Measurements from ENCODE around the gene IFT122.
A peak's percentile ranks its signal among the peaks of the same experiment; 100 is the strongest.
"Not testable (repeated sequence)": the region's sequence is repeated elsewhere in the genome, so short reads cannot be mapped to it uniquely, and the experiment has no call there.

The IFT122 gene

DNA sequence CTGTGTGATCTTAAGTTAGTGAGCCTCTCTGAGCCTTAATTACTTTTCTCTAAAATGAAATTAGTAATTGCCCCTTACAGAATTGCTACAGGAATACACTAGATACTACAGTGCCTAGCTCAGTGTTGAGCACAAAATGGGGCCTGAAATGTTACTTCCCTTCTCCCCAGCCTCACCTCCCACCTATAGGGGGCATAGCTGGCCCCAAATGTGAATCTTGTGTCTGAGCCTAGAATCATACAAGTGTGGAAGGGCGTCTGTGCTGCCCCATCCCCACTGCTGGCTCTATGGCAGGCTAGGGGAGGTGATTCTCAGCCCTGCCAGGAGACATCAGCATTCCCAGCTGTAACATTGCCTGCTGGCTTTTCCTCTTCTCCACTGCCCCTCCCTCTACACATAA is 42.7 kb downstream of the IFT122 start:
- Histone ChIP-seq H3K27ac (no peak overlapping the region), H2AFZ (no peak overlapping the region), H3K9me3 (ENCODE audit: control insufficient read depth, low read length) (no peaks in the 10 kb centered on the region), H3K4me3 (ENCODE audit: low read depth, low read length) (no peak overlapping the region), H3K36me3 (ENCODE audit: control insufficient read depth, insufficient read depth, low read length) (no peaks in the 10 kb centered on the region), H3K79me2 (no peaks in the 10 kb centered on the region), H3K9ac (no peak overlapping the region), H3K4me1 (peaks cover 19% of the 10 kb centered on the region), H3K4me2 (ENCODE audit: low read length) (no peak overlapping the region), H3K27me3 (ENCODE audit: control insufficient read depth, insufficient read depth, low read length) (no peaks in the 10 kb centered on the region)
- TF ChIP-seq, protein P1, sequence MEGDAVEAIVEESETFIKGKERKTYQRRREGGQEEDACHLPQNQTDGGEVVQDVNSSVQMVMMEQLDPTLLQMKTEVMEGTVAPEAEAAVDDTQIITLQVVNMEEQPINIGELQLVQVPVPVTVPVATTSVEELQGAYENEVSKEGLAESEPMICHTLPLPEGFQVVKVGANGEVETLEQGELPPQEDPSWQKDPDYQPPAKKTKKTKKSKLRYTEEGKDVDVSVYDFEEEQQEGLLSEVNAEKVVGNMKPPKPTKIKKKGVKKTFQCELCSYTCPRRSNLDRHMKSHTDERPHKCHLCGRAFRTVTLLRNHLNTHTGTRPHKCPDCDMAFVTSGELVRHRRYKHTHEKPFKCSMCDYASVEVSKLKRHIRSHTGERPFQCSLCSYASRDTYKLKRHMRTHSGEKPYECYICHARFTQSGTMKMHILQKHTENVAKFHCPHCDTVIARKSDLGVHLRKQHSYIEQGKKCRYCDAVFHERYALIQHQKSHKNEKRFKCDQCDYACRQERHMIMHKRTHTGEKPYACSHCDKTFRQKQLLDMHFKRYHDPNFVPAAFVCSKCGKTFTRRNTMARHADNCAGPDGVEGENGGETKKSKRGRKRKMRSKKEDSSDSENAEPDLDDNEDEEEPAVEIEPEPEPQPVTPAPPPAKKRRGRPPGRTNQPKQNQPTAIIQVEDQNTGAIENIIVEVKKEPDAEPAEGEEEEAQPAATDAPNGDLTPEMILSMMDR (IDR thresholded peaks at IDR 0.05) = no peak

GRCh38 chr3:129483870-129484269 is 43.8 kb downstream of the IFT122 start:
- Histone ChIP-seq H3K27ac (no peak overlapping the region), H3K4me2 (ENCODE audit: low read length) (no peak overlapping the region), H3K4me3 (ENCODE audit: low read depth, low read length) (no peak overlapping the region), H3K27me3 (ENCODE audit: control insufficient read depth, insufficient read depth, low read length) (no peaks in the 10 kb centered on the region), H3K9ac (no peak overlapping the region), H2AFZ (no peak overlapping the region), H3K9me3 (ENCODE audit: control insufficient read depth, low read length) (no peaks in the 10 kb centered on the region), H3K4me1 (peaks cover 19% of the 10 kb centered on the region), H3K36me3 (ENCODE audit: control insufficient read depth, insufficient read depth, low read length) (no peaks in the 10 kb centered on the region), H3K79me2 (no peaks in the 10 kb centered on the region)
- TF ChIP-seq, protein P1 (IDR thresholded peaks at IDR 0.05) = no peak

DNA sequence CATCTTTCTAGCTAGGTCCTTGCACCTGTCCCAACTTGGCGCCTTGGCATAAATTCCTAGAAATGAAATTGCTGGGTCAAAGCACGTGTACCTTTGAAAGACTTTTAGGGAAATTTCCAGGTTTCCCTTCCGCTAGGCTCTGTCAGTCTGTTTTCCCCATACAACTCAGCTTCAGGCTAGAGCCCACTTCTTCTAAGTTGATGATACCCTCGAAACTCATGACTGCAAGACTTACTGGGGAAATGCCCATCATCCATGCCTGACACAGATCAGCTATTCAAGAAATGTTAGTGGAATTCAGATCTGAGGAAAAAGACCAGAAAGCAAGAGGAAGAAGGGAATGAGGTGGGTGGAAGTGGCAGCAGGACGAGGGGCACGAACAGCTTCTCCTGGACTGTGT is 45.1 kb downstream of the IFT122 start:
- not testable (repeated sequence) for H3K9me3 ChIP-seq (ENCODE audit: control insufficient read depth, low read length); H3K9ac ChIP-seq; H3K4me2 ChIP-seq (ENCODE audit: low read length); H3K4me3 ChIP-seq (ENCODE audit: low read depth, low read length); H2AFZ ChIP-seq; H3K36me3 ChIP-seq (ENCODE audit: control insufficient read depth, insufficient read depth, low read length); H3K27ac ChIP-seq; H3K79me2 ChIP-seq; H3K27me3 ChIP-seq (ENCODE audit: control insufficient read depth, insufficient read depth, low read length)
- H3K4me1 ChIP-seq = peaks cover 19% of the 10 kb centered on the region

DNA sequence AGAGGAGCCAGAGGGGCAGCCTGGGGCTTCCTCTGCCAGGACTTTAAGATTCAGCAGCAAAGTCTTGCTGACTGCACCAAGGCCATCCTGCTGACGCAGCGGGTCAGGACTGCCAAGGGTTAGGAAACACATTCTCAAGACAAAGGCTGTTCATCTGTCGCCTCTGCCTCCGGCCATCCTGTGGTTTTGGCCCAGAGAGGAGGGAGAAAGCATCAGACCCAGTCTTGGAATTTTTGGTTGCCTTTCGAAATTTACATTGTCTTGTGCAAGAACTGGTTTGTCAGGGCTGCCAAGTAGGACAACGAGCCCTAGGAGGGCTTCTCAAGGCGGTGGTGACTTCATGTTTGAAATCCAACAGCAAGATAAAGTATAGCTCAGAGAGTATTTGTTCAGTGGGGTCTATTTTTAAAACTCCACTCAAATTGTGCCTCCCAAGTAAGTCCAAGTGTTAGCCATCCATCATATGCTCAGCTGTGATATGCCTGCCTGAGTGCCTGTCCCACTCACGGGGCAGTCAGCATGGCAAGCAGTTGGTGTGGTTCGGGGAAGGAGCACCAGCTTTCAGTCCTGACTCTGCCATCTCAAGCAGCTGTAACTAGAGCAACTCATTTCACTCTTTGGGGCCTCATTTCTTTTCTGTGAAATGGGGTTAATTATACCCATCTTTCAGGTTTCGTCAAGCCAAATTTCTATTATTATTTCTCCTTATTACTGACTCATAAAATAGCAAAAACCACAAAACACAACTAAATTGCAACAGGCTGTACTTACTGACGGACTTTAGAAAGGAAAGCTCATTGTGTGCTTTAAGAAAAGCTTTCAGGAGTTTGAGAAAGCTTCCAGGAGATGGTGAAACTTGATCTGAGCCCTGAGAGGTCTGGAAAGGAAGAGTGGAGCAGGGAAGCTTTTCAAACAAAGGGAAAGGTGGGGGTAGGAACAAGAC is 46.0 kb downstream of the IFT122 start:
- Histone ChIP-seq H3K36me3 (ENCODE audit: control insufficient read depth, insufficient read depth, low read length) (no peaks in the 10 kb centered on the region), H3K27ac (peak overlapping the region; percentile 0), H3K4me1 (peaks cover 17% of the 10 kb centered on the region)

GRCh38 chr3:129486664-129487035 is 46.6 kb downstream of the IFT122 start:
- H3K27me3 ChIP-seq (ENCODE audit: control insufficient read depth, insufficient read depth, low read length) = no peaks in the 10 kb centered on the region
- no peak overlapping the region for H3K4me3 ChIP-seq (ENCODE audit: low read depth, low read length)
- TF ChIP-seq, protein P1 (IDR thresholded peaks at IDR 0.05) = no peak
- peak overlapping the region; percentile 0 for H3K27ac ChIP-seq
- H3K9me3 ChIP-seq (ENCODE audit: control insufficient read depth, low read length) = no peaks in the 10 kb centered on the region
- H3K4me2 ChIP-seq (ENCODE audit: low read length) = no peak overlapping the region
- H3K9ac ChIP-seq = no peak overlapping the region
- no peaks in the 10 kb centered on the region for H3K36me3 ChIP-seq (ENCODE audit: control insufficient read depth, insufficient read depth, low read length)
- peaks cover 14% of the 10 kb centered on the region for H3K4me1 ChIP-seq
- no peak overlapping the region for H2AFZ ChIP-seq
- H3K79me2 ChIP-seq = no peaks in the 10 kb centered on the region

More for the DNA sequence above, 46.0 kb downstream of the IFT122 start:
- no peaks in the 10 kb centered on the region for H3K9me3 ChIP-seq (ENCODE audit: control insufficient read depth, low read length)
- H3K27me3 ChIP-seq (ENCODE audit: control insufficient read depth, insufficient read depth, low read length) = no peaks in the 10 kb centered on the region
- TF ChIP-seq, protein P1 (IDR thresholded peaks at IDR 0.05) = no peak
- H2AFZ ChIP-seq = no peak overlapping the region
- no peak overlapping the region for H3K9ac ChIP-seq
- no peaks in the 10 kb centered on the region for H3K79me2 ChIP-seq
- no peak overlapping the region for H3K4me3 ChIP-seq (ENCODE audit: low read depth, low read length)
- no peak overlapping the region for H3K4me2 ChIP-seq (ENCODE audit: low read length)

Data from parathyroid adenoma (tissue), 2 donors.